HG03457 (cell line): ENCODE data around the gene LTBP4.
"Not testable (repeated sequence)": the region's sequence is repeated elsewhere in the genome, so short reads cannot be mapped to it uniquely, and the experiment has no call there.

Source experiments
- ATAC-seq: cut with Tn5 transposase; IDR thresholded peaks from one replicate; pipeline ENCODE4 v1.9.1; 2021; ENCODE audit warnings: moderate number of reproducible peaks; ENCODE audit not compliant: unreplicated experiment

Gene LTBP4

GRCh38 chr19:40624369-40625153 is 23.4 kb downstream of the LTBP4 start:
- not testable (repeated sequence) for ATAC-seq

- no peak for ATAC-seq
These were observed 24.4 kb downstream of the LTBP4 start for GRCh38 chr19:40625406-40626120.

- no peak for ATAC-seq
These were observed 25.7 kb downstream of the LTBP4 start for GRCh38 chr19:40626918-40627317.

GRCh38 chr19:40627486-40628279 is 26.5 kb downstream of the LTBP4 start:
- ATAC-seq, result no peak

- ATAC-seq, result no peak
These were observed 28.2 kb downstream of the LTBP4 start for GRCh38 chr19:40629346-40629745.

- ATAC-seq, result no peak
These were observed 29.5 kb downstream of the LTBP4 start for GRCh38 chr19:40630571-40631160.

GRCh38 chr19:40632311-40633036 is 31.3 kb downstream of the LTBP4 start:
- ATAC-seq, result no peak

GRCh38 chr19:40633207-40633606 is 32.0 kb downstream of the LTBP4 start:
- no peak for ATAC-seq

GRCh38 chr19:40638327-40638726 is 37.2 kb downstream of the LTBP4 start:
- no peak for ATAC-seq

- ATAC-seq, result no peak
These were observed 38.4 kb downstream of the LTBP4 start for GRCh38 chr19:40639638-40639982.

GRCh38 chr19:40640744-40641143 is 39.6 kb downstream of the LTBP4 start:
- no peak for ATAC-seq

- ATAC-seq, result no peak
These were observed 40.1 kb downstream of the LTBP4 start for GRCh38 chr19:40641281-40641680.

- ATAC-seq, result no peak
These were observed 41.0 kb downstream of the LTBP4 start for GRCh38 chr19:40642051-40642706.

- ATAC-seq, result no peak
These were observed 41.7 kb downstream of the LTBP4 start for GRCh38 chr19:40642757-40643305.

- no peak for ATAC-seq
These were observed 45.6 kb downstream of the LTBP4 start for GRCh38 chr19:40646743-40647254.

GRCh38 chr19:40649903-40650675 is 48.9 kb downstream of the LTBP4 start:
- not testable (repeated sequence) for ATAC-seq

GRCh38 chr19:40650749-40651305 is 49.7 kb downstream of the LTBP4 start:
- no peak for ATAC-seq

- ATAC-seq, result not testable (repeated sequence)
These were observed 51.1 kb downstream of the LTBP4 start for GRCh38 chr19:40652303-40652702.
